Endodermal cell (in vitro differentiated cells): Measurements from ENCODE around the gene PRDM16. TPM values are rescaled to one million over a fixed set of nuclear protein-coding genes. Genes with fewer than 3 reads are reported as not detected.

Experiments
- DNase-seq: peaks from one replicate; pipeline ENCODE4 v3.0.0-alpha.2; 2017
- H3K27ac ChIP-seq: 2 replicates; pipeline ENCODE4 v1.5.1; 2013; ENCODE audit warnings: mild to moderate bottlenecking, low read depth, low read length, moderate library complexity
- H3K27me3 ChIP-seq: 2 replicates; pipeline ENCODE4 v1.6.1; 2013; ENCODE audit warnings: mild to moderate bottlenecking, low read length, moderate library complexity; ENCODE audit not compliant: insufficient read depth, control insufficient read depth, poor library complexity, severe bottlenecking
- H3K36me3 ChIP-seq: 2 replicates; pipeline ENCODE4 v1.7.0; 2013; ENCODE audit warnings: mild to moderate bottlenecking, low read length, moderate library complexity; ENCODE audit not compliant: control insufficient read depth, insufficient read depth
- H3K4me1 ChIP-seq: one replicate; pipeline ENCODE4 v1.7.0; 2013; ENCODE audit warnings: low read length; ENCODE audit not compliant: control insufficient read depth, insufficient read depth
- H3K4me3 ChIP-seq: 2 replicates; pipeline ENCODE4 v1.5.1; 2013; ENCODE audit warnings: mild to moderate bottlenecking, low read length, moderate library complexity
- H3K9ac ChIP-seq: 2 replicates; pipeline ENCODE4 v1.6.1; 2013; ENCODE audit warnings: mild to moderate bottlenecking, low read length, moderate library complexity; ENCODE audit not compliant: poor library complexity, severe bottlenecking; ENCODE audit errors: extremely low read depth
- H3K9me3 ChIP-seq: 2 replicates; pipeline ENCODE4 v1.6.1; 2013; ENCODE audit warnings: mild to moderate bottlenecking, low read length, moderate library complexity; ENCODE audit not compliant: control insufficient read depth
- H3K27ac Mint-ChIP-seq: 2 replicates; pipeline ENCODE4 v1.8.0; 2020; ENCODE audit warnings: mixed read lengths
- H3K27me3 Mint-ChIP-seq: 2 replicates; pipeline ENCODE4 v1.8.0; 2021; ENCODE audit warnings: mild to moderate bottlenecking, mixed read lengths; ENCODE audit not compliant: insufficient read depth
- H3K36me3 Mint-ChIP-seq: 2 replicates; pipeline ENCODE4 v1.8.0; 2020; ENCODE audit warnings: low read depth, mixed read lengths
- H3K4me1 Mint-ChIP-seq: 2 replicates; pipeline ENCODE4 v1.8.0; 2020; ENCODE audit warnings: mixed read lengths
- H3K4me3 Mint-ChIP-seq: 2 replicates; pipeline ENCODE4 v1.8.0; 2020; ENCODE audit warnings: mild to moderate bottlenecking, moderate library complexity, mixed read lengths
- H3K9me3 Mint-ChIP-seq: 2 replicates; pipeline ENCODE4 v1.8.0; 2020; ENCODE audit warnings: mild to moderate bottlenecking, mixed read lengths
- WGBS, 2 experiments: methylation state at CpG; one replicate each; pipeline versions ENCODE4 v1.1.5 to v1.1.7; 2013; ENCODE audit warnings: missing lambda C conversion rate in 2 of 2, mixed read lengths in 1 of 2; ENCODE audit not compliant: insufficient coverage in 1 of 2, insufficient read length in 1 of 2; 5-methylcytosine and 5-hydroxymethylcytosine counted together
- total RNA-seq, 2 donors: library from RNA; stranded (reverse); fragmentation: NEBNext Ultra II Directional in 1 of 2; extraction: Animal tissue kit (Norgen Biotek cat#: 25700) in 1 of 2; gene quantifications; 2 replicates in 1 of 2; 3 replicates in 1 of 2; pipeline ENCODE4 v1.2.1, GENCODE V29; 2021
- TF ChIP-seq, protein P1 (sequence below): fragments of 200-600 bp; sonication (generic); conservative IDR thresholded peaks from 2 replicates; pipeline ENCODE4 v1.5.0; 2021; ENCODE audit warnings: antibody characterized with exemption, mild to moderate bottlenecking

The PRDM16 gene
- total RNA-seq, 2 donors from 2014 or later = 2.1 to 4.0 TPM

DNA sequence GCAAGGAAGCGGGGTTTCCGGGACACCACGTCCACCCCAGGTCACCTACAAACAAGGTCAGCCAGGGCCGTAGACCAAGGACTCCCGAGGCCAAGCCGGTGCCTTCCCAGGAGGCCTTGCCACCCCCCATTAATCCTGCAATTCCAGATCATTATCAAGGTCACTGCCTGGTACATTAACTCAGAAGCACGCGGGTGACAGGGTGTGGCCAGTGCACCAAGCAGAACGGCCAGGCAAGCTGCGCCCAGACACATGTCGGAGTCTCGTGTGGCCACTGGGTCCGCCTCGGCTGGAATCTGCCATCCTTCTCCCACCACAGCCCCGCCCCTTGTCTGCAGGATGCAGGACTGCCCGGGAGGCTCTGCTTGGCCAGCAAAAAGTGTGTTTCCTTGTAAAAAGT lies 144.7 kb downstream of the PRDM16 start:
- Histone ChIP-seq H3K9me3 (no peaks in the 10 kb centered on the region), H3K9ac (no peak overlapping the region), H3K4me3 (no peak overlapping the region), H3K27me3 (no peaks in the 10 kb centered on the region), H3K27ac (no peak overlapping the region), H3K4me1 (no peaks in the 10 kb centered on the region), H3K36me3 (no peaks in the 10 kb centered on the region)
- Mint-ChIP-seq H3K4me3 (no peak overlapping the region), H3K27me3 (no peaks in the 10 kb centered on the region), H3K36me3 (no peaks in the 10 kb centered on the region), H3K9me3 (no peaks in the 10 kb centered on the region), H3K27ac (no peak overlapping the region), H3K4me1 (no peaks in the 10 kb centered on the region)
- DNase-seq = no peak
- TF ChIP-seq, protein P1, sequence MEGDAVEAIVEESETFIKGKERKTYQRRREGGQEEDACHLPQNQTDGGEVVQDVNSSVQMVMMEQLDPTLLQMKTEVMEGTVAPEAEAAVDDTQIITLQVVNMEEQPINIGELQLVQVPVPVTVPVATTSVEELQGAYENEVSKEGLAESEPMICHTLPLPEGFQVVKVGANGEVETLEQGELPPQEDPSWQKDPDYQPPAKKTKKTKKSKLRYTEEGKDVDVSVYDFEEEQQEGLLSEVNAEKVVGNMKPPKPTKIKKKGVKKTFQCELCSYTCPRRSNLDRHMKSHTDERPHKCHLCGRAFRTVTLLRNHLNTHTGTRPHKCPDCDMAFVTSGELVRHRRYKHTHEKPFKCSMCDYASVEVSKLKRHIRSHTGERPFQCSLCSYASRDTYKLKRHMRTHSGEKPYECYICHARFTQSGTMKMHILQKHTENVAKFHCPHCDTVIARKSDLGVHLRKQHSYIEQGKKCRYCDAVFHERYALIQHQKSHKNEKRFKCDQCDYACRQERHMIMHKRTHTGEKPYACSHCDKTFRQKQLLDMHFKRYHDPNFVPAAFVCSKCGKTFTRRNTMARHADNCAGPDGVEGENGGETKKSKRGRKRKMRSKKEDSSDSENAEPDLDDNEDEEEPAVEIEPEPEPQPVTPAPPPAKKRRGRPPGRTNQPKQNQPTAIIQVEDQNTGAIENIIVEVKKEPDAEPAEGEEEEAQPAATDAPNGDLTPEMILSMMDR = no peak
- 95% methylated on average over 16 of the region's 16 CpGs; no CpG with 5 or more reads in 1 of the 2 experiments for WGBS, 2 experiments

DNA sequence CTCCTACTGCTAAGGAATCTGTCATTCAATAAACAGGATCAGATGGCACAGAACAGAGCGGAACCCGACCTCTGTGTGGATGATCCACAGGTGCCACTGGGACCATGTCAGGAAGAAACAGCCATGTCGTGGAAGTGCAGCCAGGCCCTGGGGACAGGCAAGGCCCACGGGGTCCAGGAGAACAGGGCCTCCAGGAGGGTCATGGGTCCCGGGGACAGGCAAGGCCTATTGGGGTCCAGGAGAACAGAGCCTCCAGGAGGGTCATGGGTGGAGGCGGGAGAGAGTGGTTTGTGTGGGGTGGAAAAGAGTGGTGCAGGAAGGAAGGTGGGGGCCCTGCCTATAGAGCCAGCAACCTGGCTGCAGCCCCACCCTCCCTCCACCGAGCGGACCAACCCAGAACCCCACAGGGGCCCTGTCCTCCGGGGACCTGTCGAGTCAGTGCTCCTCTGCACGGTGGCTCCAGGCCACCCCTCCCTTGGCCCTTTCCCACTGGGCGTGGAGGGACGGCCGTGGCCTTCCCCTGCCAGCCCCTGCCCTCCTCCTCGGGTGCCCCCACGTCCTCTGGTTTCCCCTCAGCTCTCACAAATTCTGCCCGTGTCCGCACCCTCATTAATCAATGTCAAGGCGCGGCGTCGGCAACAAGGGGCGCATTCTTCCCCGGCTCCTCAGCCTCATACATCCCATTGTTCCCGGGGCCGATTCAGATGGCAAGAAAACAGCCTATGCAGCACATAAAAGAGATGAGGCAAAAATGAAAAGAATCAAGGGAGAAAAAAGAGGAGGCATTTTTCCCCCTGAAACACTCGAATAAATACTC lies 146.4 kb downstream of the PRDM16 start:
- Mint-ChIP-seq H3K36me3 (no peaks in the 10 kb centered on the region), H3K4me3 (no peak overlapping the region), H3K9me3 (no peaks in the 10 kb centered on the region), H3K27ac (no peak overlapping the region), H3K4me1 (peaks cover 2% of the 10 kb centered on the region), H3K27me3 (no peaks in the 10 kb centered on the region)
- WGBS, 2 experiments = 69 to 92% methylated on average over 15 to 26 of the region's 27 CpGs
- H3K4me1 ChIP-seq = no peaks in the 10 kb centered on the region
- no peaks in the 10 kb centered on the region for H3K9me3 ChIP-seq
- H3K27ac ChIP-seq = peak overlapping the region; percentile 100
- TF ChIP-seq, protein P1 = no peak
- H3K36me3 ChIP-seq = no peaks in the 10 kb centered on the region
- DNase-seq = no peak
- no peaks in the 10 kb centered on the region for H3K27me3 ChIP-seq
- H3K9ac ChIP-seq = no peak overlapping the region
- H3K4me3 ChIP-seq = no peak overlapping the region

DNA sequence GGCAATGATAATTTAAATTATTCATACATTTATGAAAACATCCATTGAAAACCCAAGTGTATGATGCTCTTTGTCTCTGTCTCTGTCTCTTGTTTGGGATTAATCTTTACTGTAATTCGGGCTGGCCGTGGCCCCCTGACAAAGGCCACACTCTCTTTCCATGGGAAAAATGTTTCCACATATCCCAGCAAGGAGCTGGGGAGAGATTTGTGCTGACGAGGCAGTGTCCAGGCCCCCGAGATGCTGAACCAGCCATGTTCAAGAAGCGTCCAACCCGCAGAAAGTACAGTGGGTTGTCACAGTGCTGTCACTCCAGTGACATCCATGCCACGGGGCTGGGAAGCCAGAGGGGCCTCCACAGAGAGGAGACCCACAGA lies 147.0 kb downstream of the PRDM16 start:
- Mint-ChIP-seq H3K4me1 (peaks cover 2% of the 10 kb centered on the region), H3K27ac (no peak overlapping the region), H3K27me3 (no peaks in the 10 kb centered on the region), H3K4me3 (no peak overlapping the region), H3K9me3 (no peaks in the 10 kb centered on the region), H3K36me3 (no peaks in the 10 kb centered on the region)
- H3K27ac ChIP-seq = peak overlapping the region; percentile 100
- 89 to 97% methylated on average over 7 of the region's 7 CpGs for WGBS, 2 experiments
- no peak overlapping the region for H3K9ac ChIP-seq
- H3K4me1 ChIP-seq = no peaks in the 10 kb centered on the region
- H3K36me3 ChIP-seq = no peaks in the 10 kb centered on the region
- TF ChIP-seq, protein P1 = no peak
- no peaks in the 10 kb centered on the region for H3K27me3 ChIP-seq
- H3K9me3 ChIP-seq = no peaks in the 10 kb centered on the region
- no peak for DNase-seq
- no peak overlapping the region for H3K4me3 ChIP-seq
